ENCODE results near the gene PDE4C. TPM values are rescaled to one million over a fixed set of nuclear protein-coding genes. Genes with fewer than 3 reads are reported as not detected.

PDE4C gene
- total RNA-seq, 2 experiments from 2014 or later: 1.4 TPM; not detected in 1

DNA sequence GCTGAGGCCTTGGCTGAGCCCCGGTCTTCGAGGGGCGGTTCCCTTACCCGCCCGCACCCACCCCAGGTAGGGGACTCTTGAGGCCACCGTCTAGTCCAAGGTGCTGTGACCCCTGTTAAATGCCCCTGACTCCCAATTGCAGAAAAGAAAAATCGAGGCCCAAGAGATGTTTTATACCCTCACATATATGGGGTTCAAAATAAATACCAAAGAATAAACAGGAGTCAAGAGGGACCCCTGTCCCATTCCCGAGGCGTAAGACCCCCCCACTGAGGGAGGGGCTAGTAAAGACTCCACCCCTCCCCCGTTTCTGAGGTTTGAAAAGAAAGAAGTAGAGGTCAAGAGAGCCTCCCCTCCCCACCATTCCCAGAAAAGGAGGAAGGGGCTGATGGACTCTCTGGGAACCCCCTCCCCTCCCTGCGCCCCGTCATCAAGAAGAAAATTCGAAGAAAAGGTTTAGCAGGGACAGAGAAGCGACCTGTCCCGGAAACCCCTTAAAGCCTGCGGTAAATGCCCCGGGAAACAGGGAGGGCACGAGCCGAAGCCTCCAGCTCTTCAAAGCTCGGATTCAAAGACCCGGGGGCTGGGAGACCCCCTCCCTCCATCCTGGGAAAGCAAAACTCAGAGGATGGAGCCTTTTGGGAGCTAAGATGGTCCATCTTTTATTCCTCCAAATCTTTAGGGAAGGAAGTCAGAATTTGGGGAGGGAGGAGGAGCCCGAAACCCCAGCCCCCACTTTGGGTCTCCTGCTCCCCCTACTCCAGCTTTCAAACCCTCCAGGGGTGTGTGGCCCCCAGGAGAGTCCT lies 21.6 kb downstream of the PDE4C start:
- H2AFZ ChIP-seq (ENCODE audit: low read length): peak overlapping the region; percentile 41; the same call in 1 of the 2 replicates

DNA sequence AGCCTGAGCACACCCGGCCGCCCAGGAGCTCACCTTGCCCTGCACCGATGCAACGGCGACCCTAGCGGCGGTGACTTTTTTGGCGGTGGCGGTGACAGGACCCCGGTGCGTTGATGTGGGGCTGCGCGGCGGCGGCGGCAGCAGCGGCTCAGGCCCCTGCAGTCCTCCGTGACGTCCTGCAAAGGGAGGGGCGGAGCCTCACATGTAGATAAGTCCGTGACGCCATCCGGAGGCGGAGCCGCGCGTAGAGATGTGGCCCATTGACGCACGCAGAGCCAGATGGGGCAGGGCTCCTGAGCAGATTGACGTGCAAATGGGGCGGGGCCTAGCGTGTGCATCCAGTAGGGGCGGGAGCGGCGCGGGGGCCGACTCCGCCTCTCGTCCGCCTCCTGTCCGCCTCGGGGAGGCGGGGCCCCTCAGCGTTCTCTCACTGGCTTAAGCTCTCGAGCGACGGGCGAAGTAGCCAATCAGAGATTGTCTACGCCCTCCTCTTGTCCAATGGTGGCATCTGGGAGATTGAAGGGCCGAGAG lies 22.3 kb downstream of the PDE4C start, which contains the start of gene RAB3A:
TSS of gene RAB3A (minus strand) at position 180 of the 531 bp plus-strand sequence. CDS start 1,302 bp downstream, outside the sequence.
- ChIA-PET POLR2A (interaction anchor here (0.6 to 2.7 kb wide), 4 partner anchors 11 to 958 kb away, joined by 3 to 8 read pairs (median 4); partner anchors contain the start of gene MPV17L2), CTCF (ENCODE audit: unreplicated experiment) (interaction anchor here (0.6 to 1.0 kb wide), 3 partner anchors 41 to 125 kb away, joined by 3 to 6 read pairs (median 4); partner anchors contain the start of gene JUND)
- Histone ChIP-seq H3K4me1 (ENCODE audit: insufficient read depth, low read length, poor library complexity, severe bottlenecking) (peaks cover 29% of the 10 kb centered on the region), H3K9me3 (ENCODE audit: low read length) (no peaks in the 10 kb centered on the region), H3K9me2 (ENCODE audit: insufficient read depth, low read length) (no peaks in the 10 kb centered on the region), H3K4me2 (ENCODE audit: low read length) (peak within 1 kb of the TSS; percentile 94), H3K27ac (ENCODE audit: low read depth, low read length, poor library complexity, severe bottlenecking) (peak within 1 kb of the TSS; percentile 84), H2AFZ (ENCODE audit: low read length) (peak within 1 kb of the TSS; percentile 41; the same call in 1 of the 2 replicates), H4K20me1 (ENCODE audit: insufficient read depth, low read length) (no peaks in the 10 kb centered on the region; the same call in 1 of the 2 replicates), H3K4me3 (ENCODE audit: low read depth, low read length, poor library complexity, severe bottlenecking) (peak within 1 kb of the TSS; percentile 87), H3K79me2 (ENCODE audit: insufficient read depth, low read depth, low read length) (peaks cover 32% of the 10 kb centered on the region), H3K36me3 (ENCODE audit: insufficient read depth, low read length) (peaks cover 35% of the 10 kb centered on the region)
- TF ChIP-seq EZH2phosphoT487 (IDR thresholded peaks at IDR 0.05; ENCODE audit: borderline replicate concordance, low read depth, low read length): no peak
- TF ChIP-seq, protein P1, sequence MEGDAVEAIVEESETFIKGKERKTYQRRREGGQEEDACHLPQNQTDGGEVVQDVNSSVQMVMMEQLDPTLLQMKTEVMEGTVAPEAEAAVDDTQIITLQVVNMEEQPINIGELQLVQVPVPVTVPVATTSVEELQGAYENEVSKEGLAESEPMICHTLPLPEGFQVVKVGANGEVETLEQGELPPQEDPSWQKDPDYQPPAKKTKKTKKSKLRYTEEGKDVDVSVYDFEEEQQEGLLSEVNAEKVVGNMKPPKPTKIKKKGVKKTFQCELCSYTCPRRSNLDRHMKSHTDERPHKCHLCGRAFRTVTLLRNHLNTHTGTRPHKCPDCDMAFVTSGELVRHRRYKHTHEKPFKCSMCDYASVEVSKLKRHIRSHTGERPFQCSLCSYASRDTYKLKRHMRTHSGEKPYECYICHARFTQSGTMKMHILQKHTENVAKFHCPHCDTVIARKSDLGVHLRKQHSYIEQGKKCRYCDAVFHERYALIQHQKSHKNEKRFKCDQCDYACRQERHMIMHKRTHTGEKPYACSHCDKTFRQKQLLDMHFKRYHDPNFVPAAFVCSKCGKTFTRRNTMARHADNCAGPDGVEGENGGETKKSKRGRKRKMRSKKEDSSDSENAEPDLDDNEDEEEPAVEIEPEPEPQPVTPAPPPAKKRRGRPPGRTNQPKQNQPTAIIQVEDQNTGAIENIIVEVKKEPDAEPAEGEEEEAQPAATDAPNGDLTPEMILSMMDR (conservative IDR thresholded peaks at IDR 0.05; ENCODE audit: low read length): no peak
- no TSS peak for BruUV-seq (replicated peaks)
- DNase-seq (ENCODE audit: low spot score): peak; percentile 100
- intact Hi-C loops (cut with micrococcal nuclease; ENCODE audit: unreplicated experiment): loop anchor here (2.0 kb wide), 2 partner anchors 75 to 119 kb away; partner anchors contain the start of gene LSM4

More for the DNA sequence above, 21.6 kb downstream of the PDE4C start:
- H3K4me2 ChIP-seq (ENCODE audit: low read length): peak overlapping the region; percentile 94
- TF ChIP-seq, protein P1 (conservative IDR thresholded peaks at IDR 0.05; ENCODE audit: low read length): no peak
- no peak for TF ChIP-seq EZH2phosphoT487 (IDR thresholded peaks at IDR 0.05; ENCODE audit: borderline replicate concordance, low read depth, low read length)
- ChIA-PET POLR2A (interaction anchor here (0.6 to 2.7 kb wide), 10 partner anchors 10 to 419 kb away, joined by 3 to 8 read pairs (median 4); partner anchors contain the start of genes JUND and MPV17L2), CTCF (ENCODE audit: unreplicated experiment) (interaction anchor here (0.6 to 1.4 kb wide), 4 partner anchors 40 to 124 kb away, joined by 3 to 4 read pairs (median 3); partner anchors contain the start of gene JUND)
- intact Hi-C loops (cut with micrococcal nuclease; ENCODE audit: unreplicated experiment): loop anchor here (2.0 kb wide), 2 partner anchors 74 to 118 kb away; partner anchors contain the start of gene LSM4
- no peaks in the 10 kb centered on the region for H3K9me3 ChIP-seq (ENCODE audit: low read length)
- H3K4me1 ChIP-seq (ENCODE audit: insufficient read depth, low read length, poor library complexity, severe bottlenecking): peaks cover 29% of the 10 kb centered on the region
- no peak for DNase-seq (ENCODE audit: low spot score)
- TSS peak; percentile 96 for BruUV-seq (replicated peaks)
- peak overlapping the region; percentile 87 for H3K4me3 ChIP-seq (ENCODE audit: low read depth, low read length, poor library complexity, severe bottlenecking)
- H3K36me3 ChIP-seq (ENCODE audit: insufficient read depth, low read length): peaks cover 28% of the 10 kb centered on the region
- no peaks in the 10 kb centered on the region for H3K9me2 ChIP-seq (ENCODE audit: insufficient read depth, low read length)
- H3K27ac ChIP-seq (ENCODE audit: low read depth, low read length, poor library complexity, severe bottlenecking): peak overlapping the region; percentile 84
- H4K20me1 ChIP-seq (ENCODE audit: insufficient read depth, low read length): no peaks in the 10 kb centered on the region; the same call in 1 of the 2 replicates
- peaks cover 32% of the 10 kb centered on the region for H3K79me2 ChIP-seq (ENCODE audit: insufficient read depth, low read depth, low read length)
